Endothelial cell of umbilical vein (primary cell): ENCODE measurements around the gene DGAT2. TPM values are rescaled to one million over a fixed set of nuclear protein-coding genes. Genes with fewer than 3 reads are reported as not detected.

Experiments
- BruUV-seq: library from RNA; stranded (reverse); fragments of 400-500 nt; replicated peaks from 2 replicates; lab custom pipeline; 2021; lab: Mats Ljungman, UMichigan
- CTCF ChIA-PET: fragments of 300-600, 350-600 bp; sonication (Branson Sonifier 250); formaldehyde crosslinking; loops from one replicate; lab custom pipeline; 2021; ENCODE audit warnings: antibody characterized with exemption, inconsistent platforms; lab: Charles Lee
- POLR2A ChIA-PET: fragments of 300-600, 350-600 bp; sonication (Branson Sonifier 250); formaldehyde crosslinking; loops from one replicate; lab custom pipeline; 2021; ENCODE audit warnings: antibody characterized with exemption, inconsistent platforms; lab: Charles Lee
- DNase-seq: peaks from one replicate; pipeline ENCODE4 v3.0.0-alpha.2; 2011; ENCODE audit warnings: low read depth, low spot score
- FAIRE-seq: peaks from 2 replicates; lab custom pipeline; 2011; peaks lifted over from hg19 to GRCh38; lab: Jason Lieb, UNC
- H2AFZ ChIP-seq: 2 replicates; pipeline ENCODE4 v1.6.0; 2012; ENCODE audit warnings: low read depth, low read length, control low read depth, inconsistent platforms
- H3K27ac ChIP-seq: 2 replicates; pipeline ENCODE4 v1.5.1; 2011; ENCODE audit warnings: low read depth, mild to moderate bottlenecking, control low read depth, low read length, moderate library complexity; ENCODE audit not compliant: insufficient read depth
- H3K27me3 ChIP-seq, 2 experiments: 2 replicates each; pipeline versions ENCODE4 v1.6.0 to v1.6.1; 2011; ENCODE audit warnings: low read length in 2 of 2, mixed read lengths in 1 of 2; ENCODE audit not compliant: control insufficient read depth in 2 of 2, insufficient read depth in 2 of 2
- H3K36me3 ChIP-seq, 2 experiments: 2 replicates in 1 of 2; 3 replicates in 1 of 2; pipeline ENCODE4 v1.5.1; 2011; ENCODE audit warnings: low read length in 2 of 2, mild to moderate bottlenecking in 1 of 2, moderate library complexity in 1 of 2; ENCODE audit not compliant: control insufficient read depth in 2 of 2, insufficient read depth in 2 of 2; ENCODE audit errors: extremely low read depth in 1 of 2
- H3K4me1 ChIP-seq: 3 replicates; pipeline ENCODE4 v1.5.1; 2011; ENCODE audit warnings: mild to moderate bottlenecking, low read length; ENCODE audit not compliant: control insufficient read depth, insufficient read depth; ENCODE audit errors: extremely low read depth
- H3K4me2 ChIP-seq: 2 replicates; pipeline ENCODE4 v1.6.1; 2011; ENCODE audit warnings: low read length, control low read depth, mixed read lengths; ENCODE audit not compliant: insufficient read depth
- H3K4me3 ChIP-seq, 3 experiments: fragments of 200-600 bp in 1 of 3; sonication (generic), shearing (Covaris generic) in 1 of 3; replicated peaks in 1 of 3; 2 replicates each; pipeline ENCODE4 v1.5.1; 2011 to 2016; ENCODE audit warnings: control low read depth in 3 of 3, low read length in 3 of 3, mild to moderate bottlenecking in 2 of 3, inconsistent platforms in 1 of 3, low read depth in 1 of 3, moderate library complexity in 1 of 3; ENCODE audit not compliant: insufficient read depth in 1 of 3
- H3K79me2 ChIP-seq: 2 replicates; pipeline ENCODE4 v1.6.0; 2012; ENCODE audit warnings: low read length, inconsistent platforms; ENCODE audit not compliant: control insufficient read depth, insufficient read depth
- H3K9ac ChIP-seq: replicated peaks from 2 replicates; pipeline ENCODE3; 2011; ENCODE audit warnings: low read length, control low read depth; ENCODE audit not compliant: insufficient read depth; ENCODE audit errors: extremely low read depth
- H3K9me1 ChIP-seq: replicated peaks from 3 replicates; pipeline ENCODE4 v1.6.0; 2011; ENCODE audit warnings: mild to moderate bottlenecking, low read length; ENCODE audit not compliant: control insufficient read depth, insufficient read depth; ENCODE audit errors: extremely low read depth
- H3K9me3 ChIP-seq: replicated peaks from 2 replicates; pipeline ENCODE4 v1.5.1; 2012; ENCODE audit warnings: low read length, inconsistent platforms; ENCODE audit not compliant: control insufficient read depth, insufficient read depth
- H4K20me1 ChIP-seq: replicated peaks from 2 replicates; pipeline ENCODE3; 2011; ENCODE audit warnings: mild to moderate bottlenecking, low read length; ENCODE audit not compliant: control insufficient read depth, insufficient read depth; ENCODE audit errors: extremely low read depth
- CTCF ChIP-seq, 2 donors: IDR thresholded peaks; 1 replicate in 1 of 2; 2 replicates in 1 of 2; pipeline ENCODE4 v1.5.1; 2011; ENCODE audit warnings: low read length in 2 of 2, mild to moderate bottlenecking in 2 of 2, moderate library complexity in 2 of 2, control low read depth in 1 of 2, inconsistent platforms in 1 of 2, low read depth in 1 of 2; ENCODE audit not compliant: insufficient read depth in 1 of 2; ENCODE audit errors: extremely low read depth in 1 of 2
- EZH2 ChIP-seq: IDR thresholded peaks from 2 replicates; pipeline ENCODE4 v1.6.1; 2012; ENCODE audit warnings: borderline replicate concordance, low read depth, mild to moderate bottlenecking, moderate library complexity, low read length, inconsistent platforms; ENCODE audit not compliant: severe bottlenecking
- FOS ChIP-seq: IDR thresholded peaks from 2 replicates; pipeline ENCODE4 v1.6.1; 2011; ENCODE audit warnings: mild to moderate bottlenecking, low read length, moderate library complexity, borderline replicate concordance; ENCODE audit not compliant: insufficient read depth
- GATA2 ChIP-seq: IDR thresholded peaks from 2 replicates; pipeline ENCODE4 v1.7.0; 2011; ENCODE audit warnings: low read depth, mild to moderate bottlenecking, moderate library complexity, mixed read lengths, low read length; ENCODE audit not compliant: insufficient read length, insufficient read depth
- JUN ChIP-seq: IDR thresholded peaks from 2 replicates; pipeline ENCODE4 v1.6.1; 2011; ENCODE audit warnings: borderline replicate concordance, low read depth; ENCODE audit not compliant: insufficient read length, insufficient read depth
- MAX ChIP-seq: IDR thresholded peaks from 2 replicates; pipeline ENCODE4 v1.6.1; 2011; ENCODE audit not compliant: insufficient read depth, insufficient read length
- MYC ChIP-seq: IDR thresholded peaks from one replicate; pipeline ENCODE4 v1.6.1; 2011; ENCODE audit warnings: mild to moderate bottlenecking, low read depth, low read length
- POLR2A ChIP-seq: IDR thresholded peaks from 2 replicates; pipeline ENCODE4 v1.6.1; 2012; ENCODE audit warnings: low read depth, mild to moderate bottlenecking, control low read depth, low read length
- POLR2AphosphoS5 ChIP-seq: IDR thresholded peaks from 2 replicates; pipeline ENCODE4 v1.6.1; 2012; ENCODE audit warnings: low read depth, mild to moderate bottlenecking, control low read depth, low read length, moderate library complexity; ENCODE audit not compliant: insufficient read depth
- dilution Hi-C: fragments of 300-500 bp; cut with MboI; formaldehyde crosslinking; loops from one replicate; pipeline ENCODE4 v1.15.0; 2019; ENCODE audit warnings: low sequenced_read_pairs; ENCODE audit not compliant: extremely low pct_ligation_motif_present
- intact Hi-C: fragments of 100-400 bp; cut with micrococcal nuclease; formaldehyde crosslinking; loops from one replicate; pipeline ENCODE4 v1.10.0; 2022
- polyA plus RNA-seq, 4 experiments: library from polyadenylated mRNA; depleted of rRNA in 3 of 4; stranded (reverse) in 3 of 4; unstranded in 1 of 4; fragments of >200 nt; gene quantifications; 2 replicates each; pipeline versions ENCODE4 v1.2.1 to v1.2.3, GENCODE V29; 2011 to 2012; ENCODE audit warnings: missing spikeins in 1 of 4
- total RNA-seq: library from RNA; stranded (reverse); gene quantifications from 2 replicates; pipeline ENCODE4 v1.2.3, GENCODE V29; 2021

Gene DGAT2
- total and polyA plus RNA-seq, 2 donors (not counting 3 experiments of a cell fraction or from before 2014, with no cell fraction given), result 0.55 to 0.79 TPM

- DNase-seq (no peak), FAIRE-seq (no peak)
- POLR2A ChIA-PET, result no interaction called here
- dilution Hi-C loops, result no loop called here
- H3K4me3 ChIP-seq, result no peak overlapping the region
- CTCF ChIA-PET, result no interaction called here
- H3K36me3 ChIP-seq, result no peaks in the 10 kb centered on the region
- no peak for TF ChIP-seq MAX
- no peak for TF ChIP-seq CTCF (IDR thresholded peaks at IDR 0.05; ENCODE audit: extremely low read depth in 1 of 2, insufficient read depth in 1 of 2, low read depth in 1 of 2, low read length in 2 of 2)
- no peak for TF ChIP-seq MYC
- no peak for TF ChIP-seq GATA2
- no peaks in the 10 kb centered on the region for H3K9me1 ChIP-seq
- no peaks in the 10 kb centered on the region for H3K79me2 ChIP-seq
- intact Hi-C loops, result no loop called here
- peaks cover 19 to 25% of the 10 kb centered on the region in 2 experiments for H3K27me3 ChIP-seq
- no TSS peak for BruUV-seq
- H3K9me3 ChIP-seq, result no peaks in the 10 kb centered on the region
- H4K20me1 ChIP-seq, result no peaks in the 10 kb centered on the region
- H3K4me2 ChIP-seq, result no peak overlapping the region
- no peak overlapping the region for H3K27ac ChIP-seq
- no peak overlapping the region for H3K9ac ChIP-seq
- H3K4me1 ChIP-seq, result peaks cover 9% of the 10 kb centered on the region
- H2AFZ ChIP-seq, result no peak overlapping the region
These were observed 1.4 kb upstream of the DGAT2 start for GRCh38 chr11:75767228-75767572.

- H3K36me3 ChIP-seq, result no peaks in the 10 kb centered on the region
- peaks cover 9% of the 10 kb centered on the region for H3K4me1 ChIP-seq
- intact Hi-C loops, result loop anchor here (1.0 kb wide), 1 partner anchor 44 kb away; no protein-coding TSS in a partner anchor
- BruUV-seq, result no TSS peak
- TF ChIP-seq JUN, result no peak
- TF ChIP-seq POLR2AphosphoS5, result no peak
- TF ChIP-seq GATA2, result no peak
- TF ChIP-seq MAX, result no peak
- TF ChIP-seq FOS, result no peak
- TF ChIP-seq POLR2A, result no peak
- TF ChIP-seq MYC, result no peak
- TF ChIP-seq EZH2, result no peak
- no peak for TF ChIP-seq CTCF (IDR thresholded peaks at IDR 0.05; ENCODE audit: extremely low read depth in 1 of 2, insufficient read depth in 1 of 2, low read depth in 1 of 2, low read length in 2 of 2)
- H2AFZ ChIP-seq, result no peak overlapping the region
- no peaks in the 10 kb centered on the region for H4K20me1 ChIP-seq
- H3K79me2 ChIP-seq, result no peaks in the 10 kb centered on the region
- H3K9me1 ChIP-seq, result no peaks in the 10 kb centered on the region
- no peak overlapping the region for H3K4me2 ChIP-seq
- no peak for FAIRE-seq
- ChIA-PET POLR2A (no interaction called here), CTCF (no interaction called here)
- peaks cover 19 to 25% of the 10 kb centered on the region in 2 experiments for H3K27me3 ChIP-seq
- dilution Hi-C loops, result no loop called here
- no peak overlapping the region for H3K9ac ChIP-seq
- H3K4me3 ChIP-seq, result no peak overlapping the region
- no peaks in the 10 kb centered on the region for H3K9me3 ChIP-seq
- no peak overlapping the region for H3K27ac ChIP-seq
- no peak for DNase-seq
These were observed 826 bp upstream of the DGAT2 start for GRCh38 chr11:75767793-75768111.
